GM21576 (cell line): Measurements from ENCODE around the gene OST4.

ENCODE experiments used
- ATAC-seq: cut with Tn5 transposase; IDR thresholded peaks from one replicate; pipeline ENCODE4 v1.9.1; 2021; ENCODE audit warnings: mild to moderate bottlenecking, moderate library complexity; ENCODE audit not compliant: unreplicated experiment

OST4 gene

DNA sequence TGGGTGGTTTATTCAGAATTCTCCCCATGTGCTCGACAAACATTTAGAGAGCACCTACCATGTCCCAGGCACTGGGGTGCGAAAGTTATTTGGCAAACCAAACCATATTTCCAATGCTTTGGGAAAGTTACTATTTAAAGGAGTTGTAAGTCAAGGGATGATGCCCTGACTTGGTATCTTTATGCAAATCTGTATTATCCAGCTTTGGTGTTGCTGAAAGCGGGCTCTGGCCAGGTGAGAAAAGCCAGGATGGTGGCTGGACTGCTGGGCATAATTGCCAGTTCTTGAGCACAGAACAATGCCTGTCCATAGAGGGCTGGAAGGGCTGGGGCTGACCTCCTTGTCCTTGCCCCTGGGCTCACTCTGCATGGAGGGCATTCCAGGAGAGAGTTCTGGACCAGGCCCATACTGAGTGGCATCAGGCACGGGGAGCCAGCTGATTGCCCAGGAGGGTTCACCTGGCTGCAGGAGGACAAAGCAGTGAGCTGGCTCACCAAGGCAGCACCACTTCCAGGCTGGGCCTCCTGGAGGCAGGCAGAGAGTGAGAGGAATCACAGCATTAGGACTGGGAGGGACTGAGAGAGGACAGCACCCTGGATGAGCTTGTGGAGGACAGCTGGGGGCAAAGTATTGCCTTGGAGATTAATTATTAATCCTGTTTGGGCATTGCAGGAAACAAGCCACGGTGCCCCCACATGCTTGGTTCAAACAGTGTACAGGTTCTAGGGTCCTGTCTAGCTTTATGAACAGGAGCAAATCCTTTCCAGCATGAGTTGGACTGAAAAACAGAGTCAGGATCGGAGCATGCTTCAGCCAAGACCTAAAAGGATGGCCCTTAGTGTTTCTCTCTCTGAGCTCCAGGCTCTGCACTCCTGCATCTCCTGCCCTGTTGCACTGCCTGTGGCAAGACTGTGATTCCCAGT is 22.2 kb upstream of the OST4 start:
- ATAC-seq: no peak

DNA sequence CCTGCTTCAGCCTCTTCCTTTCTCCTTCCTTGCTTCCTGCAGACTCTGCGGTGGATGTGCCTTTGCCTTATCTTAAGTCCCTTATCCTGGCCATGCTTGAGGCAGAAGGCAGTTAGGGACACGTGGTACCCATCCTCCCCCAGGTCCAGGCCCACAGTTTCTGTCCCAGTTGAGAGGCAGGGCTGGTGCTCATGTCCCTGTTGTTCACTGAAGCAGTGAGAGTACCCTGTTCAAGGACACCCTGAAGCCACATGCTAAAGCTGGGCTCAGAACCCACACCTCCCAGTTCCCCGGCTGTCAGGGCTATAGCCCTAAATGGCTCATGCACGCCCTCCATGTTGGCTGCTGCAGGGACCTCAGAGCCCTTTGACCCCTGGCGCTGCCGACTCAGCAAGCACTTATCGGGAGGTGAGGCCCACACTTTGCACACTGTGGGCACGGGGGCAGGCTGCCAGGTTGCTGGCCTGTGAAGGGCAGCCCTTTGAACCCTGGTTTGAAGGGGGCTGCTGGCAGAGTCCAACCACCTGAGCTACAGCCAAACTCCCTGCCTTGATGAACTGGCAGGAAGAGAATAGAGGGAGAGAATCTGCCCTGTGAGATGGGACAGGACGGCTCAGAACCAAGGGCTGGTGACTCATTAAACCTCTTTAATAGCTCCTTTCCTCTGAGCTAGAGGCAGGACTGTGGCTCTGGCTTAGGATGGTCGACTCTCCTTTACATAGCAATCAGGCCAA is 21.4 kb upstream of the OST4 start:
- ATAC-seq: no peak

DNA sequence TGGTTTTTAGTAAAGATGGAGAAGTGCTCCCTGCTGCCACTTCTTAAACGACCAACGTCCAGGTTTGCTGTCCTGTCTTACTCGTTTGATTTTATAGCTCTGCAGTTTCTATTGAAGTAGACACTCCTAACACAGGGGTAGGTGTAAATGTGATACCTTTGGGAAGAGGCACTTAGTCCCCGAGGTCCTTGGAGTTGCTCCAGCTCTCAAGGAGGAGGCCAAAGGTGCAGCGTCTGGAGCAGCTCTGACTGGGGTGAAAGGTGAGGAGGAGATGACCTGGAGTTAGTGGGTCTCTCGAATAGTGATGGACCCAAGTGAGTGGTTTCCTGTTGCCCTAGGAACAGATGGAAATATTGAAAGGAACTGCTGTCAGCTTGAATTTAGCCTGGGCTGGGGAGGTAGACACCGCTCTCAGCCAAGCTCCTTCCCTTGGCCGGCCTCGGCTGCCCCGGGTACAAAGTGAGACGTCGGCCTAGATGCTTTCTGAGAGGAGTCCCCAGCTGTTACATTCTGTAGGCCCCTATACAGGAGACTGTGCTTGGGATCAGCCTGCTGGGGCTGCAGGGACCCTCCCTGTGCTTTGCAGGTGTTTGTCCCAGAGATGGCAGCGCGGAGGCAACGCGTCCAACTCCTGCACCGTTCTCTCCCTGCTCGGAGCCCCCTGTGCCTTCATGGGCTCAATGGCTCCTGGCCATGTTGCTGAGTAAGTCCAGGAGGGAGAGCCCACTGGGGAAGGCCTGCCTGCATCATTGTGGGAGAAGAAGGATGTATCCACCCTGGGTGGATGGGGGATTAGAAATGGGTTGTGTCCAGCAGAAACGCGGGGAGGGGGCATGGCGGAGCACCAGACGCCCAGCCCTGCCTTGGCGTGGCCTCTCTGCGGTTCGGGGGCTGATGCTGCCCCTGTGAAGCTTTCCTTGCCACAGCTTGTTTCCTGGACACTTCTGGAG is 20.6 kb upstream of the OST4 start:
- no peak for ATAC-seq

DNA sequence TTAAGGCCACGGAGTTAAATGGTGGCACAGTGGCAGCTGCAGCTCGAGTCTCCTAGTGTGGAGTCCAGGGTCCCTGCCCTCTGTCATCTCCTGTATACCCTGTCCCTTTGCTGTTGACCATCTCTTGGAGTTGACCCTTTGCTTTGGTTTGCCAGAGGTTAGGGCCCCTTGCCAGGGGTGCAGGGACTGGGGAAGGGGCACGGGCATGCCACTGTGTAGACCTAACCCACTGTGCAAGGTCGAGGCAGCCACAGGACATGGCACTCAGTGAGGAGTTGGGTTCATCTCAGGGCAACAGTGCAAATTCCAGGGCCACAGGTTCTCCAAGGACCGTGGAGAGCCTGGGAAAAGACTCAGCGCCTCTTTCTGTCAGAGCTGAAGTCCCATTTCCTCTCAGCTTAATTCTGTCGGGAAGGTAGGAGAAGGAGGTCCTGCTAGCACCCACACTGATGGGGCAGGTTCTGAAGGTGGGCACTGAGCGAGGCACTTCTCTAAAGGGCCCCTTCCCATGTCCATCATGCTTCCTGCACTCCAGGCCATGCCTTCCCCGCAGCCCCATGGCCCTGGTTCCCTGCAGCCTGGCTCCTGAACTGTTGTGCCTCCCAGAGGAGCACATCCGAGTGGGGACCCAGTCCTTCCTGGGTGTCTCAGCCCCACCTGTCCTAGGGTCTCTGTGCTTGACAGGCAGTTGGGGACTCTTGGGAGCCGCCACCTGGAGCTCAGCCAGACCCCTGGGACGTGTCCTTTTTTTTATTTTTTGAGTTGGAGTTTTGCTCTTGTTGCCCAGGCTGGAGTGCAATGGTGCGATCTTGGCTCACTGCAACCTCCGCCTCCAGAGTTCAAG is 17.9 kb upstream of the OST4 start:
- ATAC-seq: no peak

DNA sequence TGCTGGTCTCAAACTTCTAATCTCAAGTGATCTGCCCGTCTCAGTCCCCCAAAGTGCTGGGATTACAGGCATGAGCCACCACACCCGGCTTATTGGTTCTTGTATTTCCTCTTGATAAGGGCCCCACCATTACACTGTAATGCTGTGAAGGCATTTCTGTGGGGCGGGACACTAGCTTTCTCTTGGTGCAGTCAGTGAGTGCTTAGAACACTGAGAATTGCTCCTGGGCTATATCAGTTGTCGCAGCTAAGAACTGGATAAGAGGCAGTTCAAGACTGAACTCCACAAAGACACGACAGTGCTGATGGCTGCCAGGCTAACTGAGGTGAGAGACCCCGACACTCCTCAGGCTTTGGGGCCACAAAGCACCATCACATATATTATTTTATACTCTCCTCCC is 17.2 kb upstream of the OST4 start:
- ATAC-seq: no peak

DNA sequence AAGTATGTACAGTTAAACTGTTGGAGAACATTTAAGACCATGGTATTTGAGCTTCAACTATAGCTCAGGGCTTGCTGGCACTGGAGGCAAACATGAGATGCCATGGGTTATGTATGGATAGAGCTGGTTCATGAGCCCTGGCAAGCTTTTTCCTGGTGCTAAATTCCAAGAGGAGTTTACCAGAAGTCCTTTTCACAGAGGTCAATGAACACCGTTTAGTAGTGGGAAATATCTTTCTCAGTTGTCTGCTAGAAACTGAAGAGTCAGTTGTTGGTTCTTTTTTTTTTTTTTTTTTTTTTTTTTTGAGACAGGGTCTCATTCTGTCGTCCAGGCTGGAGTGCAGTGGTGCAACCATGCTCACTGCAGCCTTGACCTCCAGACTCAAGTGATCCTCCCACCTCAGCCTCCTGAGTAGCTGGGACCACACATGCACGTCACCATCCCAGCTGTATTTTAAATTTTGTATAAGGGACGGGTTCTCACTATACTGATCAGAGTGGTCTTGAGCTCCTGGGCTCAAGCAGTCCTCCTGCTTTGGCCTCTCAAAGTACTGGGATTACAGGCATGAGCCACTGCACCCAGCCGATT is 16.5 kb upstream of the OST4 start:
- no peak for ATAC-seq

DNA sequence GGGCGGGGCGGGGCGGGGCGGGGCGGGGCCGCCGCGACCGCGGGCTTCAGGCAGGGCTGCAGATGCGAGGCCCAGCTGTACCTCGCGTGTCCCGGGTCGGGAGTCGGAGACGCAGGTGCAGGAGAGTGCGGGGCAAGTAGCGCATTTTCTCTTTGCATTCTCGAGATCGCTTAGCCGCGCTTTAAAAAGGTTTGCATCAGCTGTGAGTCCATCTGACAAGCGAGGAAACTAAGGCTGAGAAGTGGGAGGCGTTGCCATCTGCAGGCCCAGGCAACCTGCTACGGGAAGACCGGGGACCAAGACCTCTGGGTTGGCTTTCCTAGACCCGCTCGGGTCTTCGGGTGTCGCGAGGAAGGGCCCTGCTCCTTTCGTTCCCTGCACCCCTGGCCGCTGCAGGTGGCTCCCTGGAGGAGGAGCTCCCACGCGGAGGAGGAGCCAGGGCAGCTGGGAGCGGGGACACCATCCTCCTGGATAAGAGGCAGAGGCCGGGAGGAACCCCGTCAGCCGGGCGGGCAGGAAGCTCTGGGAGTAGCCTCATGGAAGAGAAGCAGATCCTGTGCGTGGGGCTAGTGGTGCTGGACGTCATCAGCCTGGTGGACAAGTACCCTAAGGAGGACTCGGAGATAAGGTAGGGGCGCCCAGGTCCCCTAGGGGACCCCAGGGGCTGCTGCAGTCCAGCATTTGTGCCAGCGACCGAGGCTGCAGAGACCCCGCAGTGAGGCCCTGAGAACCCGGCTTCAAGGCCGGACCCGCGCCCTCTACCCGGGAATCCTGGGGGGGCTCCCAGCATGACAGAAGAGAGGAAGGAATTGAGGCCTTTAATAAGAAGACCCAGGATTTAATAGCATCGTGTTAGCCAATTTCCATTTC is 15.5 kb upstream of the OST4 start, which contains the start of gene KHK:
KHK (plus strand) TSS at position 49 of the 870 bp plus-strand sequence; CDS start at position 537, 488 bp downstream.
- no peak for ATAC-seq

DNA sequence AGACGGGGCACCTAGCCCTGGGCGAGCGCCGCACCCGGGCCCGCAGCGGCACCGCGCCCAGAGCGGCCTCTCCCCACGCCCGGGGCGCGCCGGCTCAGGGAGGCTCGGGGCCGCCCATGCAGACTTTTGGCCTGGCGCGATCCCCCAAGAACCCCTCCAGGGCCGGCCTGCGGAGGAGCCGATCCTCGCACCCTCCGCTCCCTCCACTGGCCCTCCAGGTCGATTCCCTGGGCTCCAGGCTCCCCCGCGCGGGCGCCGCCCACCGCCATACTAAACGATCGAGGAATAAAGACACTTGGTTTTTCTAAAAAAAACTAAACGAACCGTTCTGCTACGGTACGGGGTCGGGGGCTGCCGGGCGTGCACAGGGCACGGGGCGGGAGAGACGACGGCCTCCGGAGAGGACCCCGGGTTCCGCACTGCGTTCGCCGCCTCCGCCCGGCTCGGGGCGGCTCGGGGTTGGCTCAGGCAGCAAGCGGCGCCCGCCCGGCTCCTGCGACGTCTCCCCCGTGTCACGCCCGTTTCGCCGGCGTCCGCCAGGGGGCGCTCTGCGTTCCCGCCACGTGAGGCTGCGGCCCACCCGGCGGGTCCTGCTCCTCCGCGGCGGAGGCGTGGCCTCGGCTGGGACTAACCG is 14.8 kb upstream of the OST4 start:
- peak; percentile 74 for ATAC-seq

DNA sequence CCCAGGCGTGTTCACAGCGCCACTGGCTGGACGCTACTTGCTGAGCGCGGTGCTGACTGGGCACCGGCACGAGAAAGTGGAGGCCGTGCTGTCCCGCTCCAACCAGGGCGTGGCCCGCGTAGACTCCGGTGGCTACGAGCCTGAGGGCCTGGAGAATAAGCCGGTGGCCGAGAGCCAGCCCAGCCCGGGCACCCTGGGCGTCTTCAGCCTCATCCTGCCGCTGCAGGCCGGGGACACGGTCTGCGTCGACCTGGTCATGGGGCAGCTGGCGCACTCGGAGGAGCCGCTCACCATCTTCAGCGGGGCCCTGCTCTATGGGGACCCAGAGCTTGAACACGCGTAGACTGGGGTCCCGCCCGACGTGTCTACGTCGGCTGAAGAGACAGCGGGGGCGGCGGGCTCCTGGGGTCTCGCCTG is 14.2 kb upstream of the OST4 start:
- ATAC-seq: no peak

DNA sequence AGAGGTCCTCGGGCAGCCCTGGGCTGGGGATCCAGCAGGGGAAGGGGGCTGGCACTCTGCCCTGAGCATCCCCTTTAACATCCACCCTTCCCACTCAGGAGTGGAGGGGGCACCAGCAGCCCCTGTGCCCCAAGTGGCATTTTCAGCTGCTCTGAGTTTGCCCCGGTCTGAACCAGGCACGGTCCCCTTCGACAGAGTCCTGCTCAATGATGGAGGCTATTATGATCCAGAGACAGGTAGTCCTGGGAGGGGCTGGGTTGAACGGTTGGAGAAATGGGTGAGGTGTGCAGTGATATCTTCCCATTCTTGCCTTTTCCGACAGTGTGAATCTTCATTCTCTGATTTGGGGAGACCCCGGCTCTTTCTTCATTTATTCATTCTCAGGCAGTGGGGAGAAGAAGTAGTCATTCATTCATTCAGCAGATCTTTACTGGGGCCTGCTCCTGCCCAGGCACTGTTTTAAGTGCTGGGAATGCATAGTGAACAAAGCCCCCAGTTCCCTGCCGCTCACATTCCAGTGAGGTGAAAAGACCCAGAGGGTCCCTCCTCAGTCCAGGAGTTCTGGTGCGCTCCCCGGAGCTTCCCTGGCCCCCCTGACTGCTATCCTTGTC is 13.7 kb upstream of the OST4 start:
- ATAC-seq: no peak

DNA sequence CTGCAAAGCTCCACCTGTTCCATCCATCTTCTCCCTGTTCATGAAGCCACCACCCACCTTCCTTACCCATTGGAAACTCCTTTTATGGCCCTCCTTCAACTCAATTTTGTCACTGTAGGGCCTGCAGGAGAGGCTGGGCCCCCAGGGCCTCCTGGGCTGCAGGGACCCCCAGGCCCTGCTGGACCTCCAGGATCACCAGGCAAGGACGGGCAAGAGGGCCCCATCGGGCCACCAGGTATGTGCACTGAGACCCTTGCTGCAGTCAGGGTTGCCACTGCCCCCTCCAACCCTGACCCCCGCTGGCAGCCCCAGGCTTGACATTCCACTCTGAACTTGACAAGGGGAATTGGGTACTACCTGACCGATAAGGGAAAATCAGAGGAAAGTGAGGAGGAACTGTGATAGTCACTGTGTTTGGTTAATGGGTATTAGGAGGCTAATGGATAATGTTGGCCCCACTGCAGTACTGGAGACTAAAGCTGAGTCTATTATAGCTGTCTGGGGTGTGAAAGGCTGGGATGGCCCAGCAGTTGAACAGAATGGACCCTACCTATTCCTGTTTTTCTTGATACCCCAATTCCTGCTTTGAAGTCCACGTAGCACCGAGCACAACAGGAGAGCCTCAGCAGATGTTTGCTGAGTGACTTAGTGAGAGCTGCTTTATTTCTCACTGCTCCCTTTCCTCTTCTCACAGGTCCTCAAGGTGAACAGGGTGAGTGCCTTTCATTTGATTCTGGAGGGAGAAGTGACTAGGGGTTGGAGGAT is 13.0 kb upstream of the OST4 start:
- no peak for ATAC-seq

DNA sequence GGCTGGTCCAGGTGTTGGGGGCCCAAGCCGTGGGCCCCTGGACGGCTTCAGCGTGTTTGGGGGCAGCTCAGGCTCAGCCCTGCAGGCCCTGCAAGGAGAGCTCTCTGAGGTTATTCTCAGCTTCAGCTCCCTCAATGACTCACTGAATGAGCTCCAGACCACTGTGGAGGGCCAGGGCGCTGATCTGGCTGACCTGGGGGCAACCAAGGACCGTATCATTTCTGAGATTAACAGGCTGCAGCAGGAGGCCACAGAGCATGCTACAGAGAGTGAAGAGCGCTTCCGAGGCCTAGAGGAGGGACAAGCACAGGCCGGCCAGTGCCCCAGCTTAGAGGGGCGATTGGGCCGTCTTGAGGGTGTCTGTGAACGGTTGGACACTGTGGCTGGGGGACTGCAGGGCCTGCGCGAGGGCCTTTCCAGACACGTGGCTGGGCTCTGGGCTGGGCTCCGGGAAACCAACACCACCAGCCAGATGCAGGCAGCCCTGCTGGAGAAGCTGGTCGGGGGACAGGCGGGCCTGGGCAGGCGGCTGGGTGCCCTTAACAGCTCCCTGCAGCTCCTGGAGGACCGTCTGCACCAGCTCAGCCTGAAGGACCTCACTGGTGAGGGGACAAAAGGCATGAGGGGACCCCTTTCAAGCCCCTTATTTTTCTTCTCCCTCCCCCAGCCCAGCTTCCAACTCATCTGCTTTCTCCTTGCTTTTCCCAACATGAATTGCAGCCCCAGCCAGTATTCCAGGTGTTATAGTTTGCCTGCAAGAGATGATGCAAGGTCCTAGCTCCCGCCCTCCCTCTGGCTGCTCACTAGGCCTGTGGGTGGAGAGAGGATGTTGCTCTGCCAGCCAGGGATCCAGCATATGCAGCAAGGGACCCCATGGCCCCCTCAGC is 12.2 kb upstream of the OST4 start:
- ATAC-seq: no peak

DNA sequence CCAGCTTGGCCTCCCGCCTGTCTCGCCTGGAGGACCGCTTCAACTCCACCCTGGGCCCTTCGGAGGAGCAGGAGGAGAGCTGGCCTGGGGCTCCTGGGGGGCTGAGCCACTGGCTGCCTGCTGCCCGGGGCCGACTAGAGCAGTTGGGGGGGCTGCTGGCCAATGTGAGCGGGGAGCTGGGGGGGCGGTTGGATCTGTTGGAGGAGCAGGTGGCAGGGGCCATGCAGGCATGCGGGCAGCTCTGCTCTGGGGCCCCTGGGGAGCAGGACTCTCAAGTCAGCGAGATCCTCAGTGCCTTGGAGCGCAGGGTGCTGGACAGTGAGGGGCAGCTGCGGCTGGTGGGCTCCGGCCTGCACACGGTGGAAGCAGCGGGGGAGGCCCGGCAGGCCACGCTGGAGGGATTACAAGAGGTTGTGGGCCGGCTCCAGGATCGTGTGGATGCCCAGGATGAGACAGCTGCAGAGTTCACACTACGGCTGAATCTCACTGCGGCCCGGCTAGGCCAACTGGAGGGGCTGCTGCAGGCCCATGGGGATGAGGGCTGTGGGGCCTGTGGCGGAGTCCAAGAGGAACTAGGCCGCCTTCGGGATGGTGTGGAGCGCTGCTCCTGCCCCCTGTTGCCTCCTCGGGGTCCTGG is 11.4 kb upstream of the OST4 start:
- no peak for ATAC-seq

DNA sequence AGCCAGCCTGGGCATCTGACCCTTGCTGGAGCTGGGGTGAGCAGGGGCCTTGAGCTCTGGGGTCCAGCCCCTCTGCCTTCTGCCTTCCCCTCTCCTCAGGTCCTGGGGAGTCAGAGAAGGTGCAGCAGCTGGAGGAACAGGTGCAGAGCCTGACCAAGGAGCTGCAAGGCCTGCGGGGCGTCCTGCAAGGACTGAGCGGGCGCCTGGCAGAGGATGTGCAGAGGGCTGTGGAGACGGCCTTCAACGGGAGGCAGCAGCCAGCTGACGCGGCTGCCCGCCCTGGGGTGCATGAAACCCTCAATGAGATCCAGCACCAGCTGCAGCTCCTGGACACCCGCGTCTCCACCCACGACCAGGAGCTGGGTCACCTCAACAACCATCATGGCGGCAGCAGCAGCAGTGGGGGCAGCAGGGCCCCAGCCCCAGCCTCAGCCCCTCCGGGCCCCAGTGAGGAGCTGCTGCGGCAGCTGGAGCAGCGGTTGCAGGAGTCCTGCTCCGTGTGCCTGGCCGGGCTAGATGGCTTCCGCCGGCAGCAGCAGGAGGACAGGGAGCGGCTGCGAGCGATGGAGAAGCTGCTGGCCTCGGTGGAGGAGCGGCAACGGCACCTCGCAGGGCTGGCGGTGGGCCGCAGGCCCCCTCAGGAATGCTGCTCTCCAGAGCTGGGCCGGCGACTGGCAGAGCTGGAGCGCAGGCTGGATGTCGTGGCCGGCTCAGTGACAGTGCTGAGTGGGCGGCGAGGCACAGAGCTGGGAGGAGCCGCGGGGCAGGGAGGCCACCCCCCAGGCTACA is 10.7 kb upstream of the OST4 start:
- no peak for ATAC-seq

DNA sequence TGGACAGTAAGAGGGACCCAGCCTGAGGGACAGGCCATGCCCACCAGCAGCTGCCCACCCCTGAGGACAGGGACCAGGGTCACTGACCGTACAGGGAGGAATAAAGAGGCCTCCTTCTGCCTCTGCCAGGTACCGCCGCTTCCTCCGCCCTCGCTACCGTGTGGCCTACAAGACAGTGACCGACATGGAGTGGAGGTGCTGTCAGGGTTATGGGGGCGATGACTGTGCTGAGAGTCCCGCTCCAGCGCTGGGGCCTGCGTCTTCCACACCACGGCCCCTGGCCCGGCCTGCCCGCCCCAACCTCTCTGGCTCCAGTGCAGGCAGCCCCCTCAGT is 9.1 kb upstream of the OST4 start:
- ATAC-seq: no peak
